Upper lobe of right lung (tissue), 1 donor: ENCODE results near the gene PRKG1. TPM values are rescaled to one million over a fixed set of nuclear protein-coding genes. Genes with fewer than 3 reads are reported as not detected.

Experiments used
- ATAC-seq: fragments of 200-7000 bp; cut with Tn5 transposase; one replicate; pipeline ENCODE4 v1.9.1; 2020; ENCODE audit warnings: mild to moderate bottlenecking, moderate library complexity
- DNase-seq: peaks from one replicate; pipeline ENCODE4 v3.0.0-alpha.2; 2020
- H3K27ac ChIP-seq: fragments of 200-600 bp; one replicate; pipeline ENCODE4 v1.8.0; 2022
- H3K27me3 ChIP-seq: fragments of 200-600 bp; one replicate; pipeline ENCODE4 v1.8.0; 2022; ENCODE audit warnings: mild to moderate bottlenecking
- H3K36me3 ChIP-seq: fragments of 200-600 bp; one replicate; pipeline ENCODE4 v1.8.0; 2022
- H3K4me1 ChIP-seq: fragments of 200-600 bp; one replicate; pipeline ENCODE4 v1.8.0; 2022
- H3K4me3 ChIP-seq: fragments of 200-600 bp; one replicate; pipeline ENCODE4 v1.8.0; 2022; ENCODE audit warnings: mild to moderate bottlenecking
- H3K9me3 ChIP-seq: fragments of 200-600 bp; one replicate; pipeline ENCODE4 v1.8.0; 2022
- CTCF ChIP-seq: fragments of 200-600 bp; IDR thresholded peaks from one replicate; pipeline ENCODE4 v1.8.0; 2022; ENCODE audit warnings: antibody characterized with exemption
- intact Hi-C: fragments of 100-400 bp; cut with DNase I; formaldehyde crosslinking; loops from one replicate; pipeline ENCODE4 v1.11.0; 2022
- total RNA-seq: library from RNA; stranded (reverse); fragmentation: NEBNext Ultra II Directional; extraction: Animal tissue kit (Norgen Biotek cat#: 25700); gene quantifications from one replicate; pipeline ENCODE4 v1.2.1, GENCODE V29; 2021
- donor health status: DM: no; HTN: yes; CAD: no; lungs with severe emphysema.

Gene PRKG1
- total RNA-seq, 1 donor from 2014 or later: 30.0 TPM

GRCh38 chr10:51171946-51172345 lies 97.7 kb downstream of the PRKG1 start:
- no peak for DNase-seq
- Histone ChIP-seq H3K27me3 (no peaks in the 10 kb centered on the region), H3K36me3 (no peaks in the 10 kb centered on the region), H3K4me1 (no peaks in the 10 kb centered on the region), H3K4me3 (no peak overlapping the region), H3K9me3 (no peaks in the 10 kb centered on the region), H3K27ac (no peak overlapping the region)
- intact Hi-C loops: no loop called here
- TF ChIP-seq CTCF: no peak
- no peak for ATAC-seq

GRCh38 chr10:51176976-51177695 lies 102.8 kb downstream of the PRKG1 start:
- H3K36me3 ChIP-seq: no peaks in the 10 kb centered on the region
- no peaks in the 10 kb centered on the region for H3K4me1 ChIP-seq
- H3K27me3 ChIP-seq: no peaks in the 10 kb centered on the region
- intact Hi-C loops: no loop called here
- H3K9me3 ChIP-seq: no peaks in the 10 kb centered on the region
- ATAC-seq (no peak), DNase-seq (no peak)
- no peak overlapping the region for H3K4me3 ChIP-seq
- TF ChIP-seq CTCF: no peak
- H3K27ac ChIP-seq: no peak overlapping the region

- no peak for TF ChIP-seq CTCF
- no peaks in the 10 kb centered on the region for H3K9me3 ChIP-seq
- intact Hi-C loops: no loop called here
- no peak overlapping the region for H3K27ac ChIP-seq
- ATAC-seq: no peak
- H3K4me3 ChIP-seq: no peak overlapping the region
- DNase-seq: no peak
- H3K27me3 ChIP-seq: no peaks in the 10 kb centered on the region
- no peaks in the 10 kb centered on the region for H3K4me1 ChIP-seq
- H3K36me3 ChIP-seq: no peaks in the 10 kb centered on the region
These were observed 104.3 kb downstream of the PRKG1 start for GRCh38 chr10:51178634-51179033.

GRCh38 chr10:51180141-51180540 lies 105.9 kb downstream of the PRKG1 start:
- Histone ChIP-seq H3K36me3 (no peaks in the 10 kb centered on the region), H3K4me3 (no peak overlapping the region), H3K4me1 (no peaks in the 10 kb centered on the region), H3K27me3 (no peaks in the 10 kb centered on the region), H3K9me3 (no peaks in the 10 kb centered on the region), H3K27ac (no peak overlapping the region)
- intact Hi-C loops: no loop called here
- DNase-seq (no peak), ATAC-seq (no peak)
- TF ChIP-seq CTCF: no peak

- no peak for ATAC-seq
- Histone ChIP-seq H3K9me3 (no peaks in the 10 kb centered on the region), H3K4me3 (no peak overlapping the region), H3K36me3 (no peaks in the 10 kb centered on the region), H3K27ac (no peak overlapping the region), H3K27me3 (no peaks in the 10 kb centered on the region), H3K4me1 (no peaks in the 10 kb centered on the region)
- no peak for TF ChIP-seq CTCF
- intact Hi-C loops: no loop called here
- DNase-seq: no peak
These were observed 109.5 kb downstream of the PRKG1 start for GRCh38 chr10:51183783-51184182.

DNA sequence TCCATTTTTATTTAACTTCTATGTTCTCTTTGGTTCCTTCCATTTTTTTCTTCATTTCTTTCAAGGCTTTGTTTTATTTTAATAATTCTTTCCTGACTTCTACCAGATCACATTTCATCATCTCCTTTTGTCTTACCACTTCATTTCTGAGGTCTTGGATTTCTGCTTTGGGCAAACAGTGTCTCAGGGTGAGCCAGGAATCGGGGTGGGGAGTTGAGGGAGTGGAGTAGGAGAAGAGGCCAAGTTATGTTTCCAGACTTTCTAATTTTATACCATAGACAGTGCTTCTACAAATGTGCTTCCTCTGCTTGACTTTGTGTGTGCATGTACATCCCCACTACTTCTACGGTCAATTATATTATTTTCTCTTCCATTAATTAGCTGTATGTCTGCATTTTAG lies 112.1 kb downstream of the PRKG1 start:
- H3K27me3 ChIP-seq: no peaks in the 10 kb centered on the region
- H3K27ac ChIP-seq: no peak overlapping the region
- H3K9me3 ChIP-seq: no peaks in the 10 kb centered on the region
- H3K4me1 ChIP-seq: no peaks in the 10 kb centered on the region
- no peak for DNase-seq
- no peak for ATAC-seq
- H3K36me3 ChIP-seq: no peaks in the 10 kb centered on the region
- intact Hi-C loops: no loop called here
- no peak for TF ChIP-seq CTCF
- no peak overlapping the region for H3K4me3 ChIP-seq
